Measurements from ENCODE around the gene PTPRC. TPM values are rescaled to one million over a fixed set of nuclear protein-coding genes. Genes with fewer than 3 reads are reported as not detected.

The PTPRC gene
- total and polyA plus RNA-seq, 9 donors = 1.9 to 17.5 (median 6.9) TPM

DNA sequence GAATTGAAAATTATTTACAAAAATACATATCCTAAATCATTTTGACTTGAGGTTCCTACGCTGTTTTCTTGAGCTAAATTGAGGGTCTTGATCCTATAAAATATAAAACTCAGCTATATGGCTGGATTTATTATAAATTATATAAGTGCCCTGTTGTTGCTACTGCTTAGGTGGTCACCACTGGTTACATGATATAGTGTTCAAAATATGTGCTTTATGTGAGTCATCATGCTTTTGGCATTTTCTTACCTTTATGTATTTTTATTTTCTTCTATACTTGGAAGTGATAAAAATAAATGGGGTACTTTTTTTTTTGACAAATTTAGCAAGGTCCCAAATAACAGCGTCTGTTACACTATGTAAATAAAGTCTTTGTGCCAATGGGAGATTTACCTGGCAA lies 31.1 kb upstream of the PTPRC start:
- intact Hi-C loops (cut with DNase I) = no loop called here

DNA sequence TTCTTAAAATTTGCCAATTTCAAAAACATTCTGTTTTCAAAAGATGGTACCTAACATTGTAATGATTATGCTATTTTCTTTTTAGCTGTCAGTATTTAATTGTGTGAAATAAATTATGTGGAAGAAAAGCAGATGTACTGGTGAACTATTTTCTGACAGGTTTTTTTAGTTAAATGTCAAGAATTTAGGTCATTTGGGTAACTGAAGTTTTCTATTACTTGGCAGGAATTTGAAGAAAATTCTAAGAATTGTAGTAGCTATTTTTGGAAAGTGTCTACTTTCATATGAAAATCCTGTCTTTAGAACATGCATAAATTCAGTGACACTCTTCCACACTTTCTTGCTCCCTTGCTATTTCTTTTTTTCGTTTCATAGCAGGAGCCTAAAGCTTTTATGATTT lies 28.5 kb upstream of the PTPRC start:
- H3K9me3 ChIP-seq = no peaks in the 10 kb centered on the region
- H3K27ac ChIP-seq = no peak overlapping the region
- WGBS, 3 donors = 26 to 39% (median 37%) methylated on average over 1 of the region's 1 CpG
- intact Hi-C loops (cut with DNase I) = no loop called here
- no peak for TF ChIP-seq POLR2A (IDR thresholded peaks at IDR 0.05)
- TF ChIP-seq EP300 (IDR thresholded peaks at IDR 0.05) = no peak
- TF ChIP-seq, protein P1, sequence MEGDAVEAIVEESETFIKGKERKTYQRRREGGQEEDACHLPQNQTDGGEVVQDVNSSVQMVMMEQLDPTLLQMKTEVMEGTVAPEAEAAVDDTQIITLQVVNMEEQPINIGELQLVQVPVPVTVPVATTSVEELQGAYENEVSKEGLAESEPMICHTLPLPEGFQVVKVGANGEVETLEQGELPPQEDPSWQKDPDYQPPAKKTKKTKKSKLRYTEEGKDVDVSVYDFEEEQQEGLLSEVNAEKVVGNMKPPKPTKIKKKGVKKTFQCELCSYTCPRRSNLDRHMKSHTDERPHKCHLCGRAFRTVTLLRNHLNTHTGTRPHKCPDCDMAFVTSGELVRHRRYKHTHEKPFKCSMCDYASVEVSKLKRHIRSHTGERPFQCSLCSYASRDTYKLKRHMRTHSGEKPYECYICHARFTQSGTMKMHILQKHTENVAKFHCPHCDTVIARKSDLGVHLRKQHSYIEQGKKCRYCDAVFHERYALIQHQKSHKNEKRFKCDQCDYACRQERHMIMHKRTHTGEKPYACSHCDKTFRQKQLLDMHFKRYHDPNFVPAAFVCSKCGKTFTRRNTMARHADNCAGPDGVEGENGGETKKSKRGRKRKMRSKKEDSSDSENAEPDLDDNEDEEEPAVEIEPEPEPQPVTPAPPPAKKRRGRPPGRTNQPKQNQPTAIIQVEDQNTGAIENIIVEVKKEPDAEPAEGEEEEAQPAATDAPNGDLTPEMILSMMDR (IDR thresholded peaks at IDR 0.05) = no peak
- no peak overlapping the region for H3K4me3 ChIP-seq
- no peaks in the 10 kb centered on the region for H3K36me3 ChIP-seq
- no peaks in the 10 kb centered on the region for H3K4me1 ChIP-seq (ENCODE audit: insufficient read depth)
- no peak for DNase-seq
- H3K27me3 ChIP-seq = no peaks in the 10 kb centered on the region

More for the DNA sequence above, 31.1 kb upstream of the PTPRC start:
- no peak for TF ChIP-seq EP300 (IDR thresholded peaks at IDR 0.05)
- no peak for TF ChIP-seq POLR2A (IDR thresholded peaks at IDR 0.05)
- TF ChIP-seq, protein P1 (IDR thresholded peaks at IDR 0.05) = no peak
- no peaks in the 10 kb centered on the region for H3K27me3 ChIP-seq
- no peaks in the 10 kb centered on the region for H3K9me3 ChIP-seq
- no peak overlapping the region for H3K27ac ChIP-seq
- H3K36me3 ChIP-seq = no peaks in the 10 kb centered on the region
- no peak overlapping the region for H3K4me3 ChIP-seq
- DNase-seq = no peak
- H3K4me1 ChIP-seq (ENCODE audit: insufficient read depth) = no peaks in the 10 kb centered on the region
- 60 to 76% (median 60%) methylated on average over 2 of the region's 2 CpGs for WGBS, 3 donors

DNA sequence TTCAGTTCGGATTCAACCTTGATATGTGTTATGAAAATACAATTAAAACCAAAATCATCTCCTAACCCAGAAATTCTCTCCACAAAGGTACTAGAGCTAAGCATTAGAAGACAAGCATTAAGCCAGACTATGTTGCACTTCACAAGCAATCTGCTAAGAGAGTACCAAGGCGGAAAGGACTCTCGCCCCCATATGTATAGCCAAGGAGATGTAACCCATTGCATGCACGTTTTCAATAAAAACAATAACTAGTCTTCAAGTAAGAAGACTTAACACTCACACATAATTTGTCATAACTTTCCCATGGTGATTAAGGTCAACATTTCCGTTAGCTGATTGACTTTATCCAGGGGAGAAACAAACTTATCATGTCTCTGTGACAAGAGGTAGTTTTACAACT lies 27.6 kb upstream of the PTPRC start:
- no peaks in the 10 kb centered on the region for H3K4me1 ChIP-seq (ENCODE audit: insufficient read depth)
- H3K36me3 ChIP-seq = no peaks in the 10 kb centered on the region
- no peak for DNase-seq
- H3K27me3 ChIP-seq = no peaks in the 10 kb centered on the region
- H3K27ac ChIP-seq = no peak overlapping the region
- TF ChIP-seq EP300 (IDR thresholded peaks at IDR 0.05) (no peak), POLR2A (IDR thresholded peaks at IDR 0.05) (no peak)
- TF ChIP-seq, protein P1 (IDR thresholded peaks at IDR 0.05) = no peak
- intact Hi-C loops (cut with DNase I) = no loop called here
- no peak overlapping the region for H3K4me3 ChIP-seq
- H3K9me3 ChIP-seq = no peaks in the 10 kb centered on the region
- whole genome bisulfite sequencing, 3 donors = 79 to 85% (median 83%) methylated on average over 5 of the region's 5 CpGs

DNA sequence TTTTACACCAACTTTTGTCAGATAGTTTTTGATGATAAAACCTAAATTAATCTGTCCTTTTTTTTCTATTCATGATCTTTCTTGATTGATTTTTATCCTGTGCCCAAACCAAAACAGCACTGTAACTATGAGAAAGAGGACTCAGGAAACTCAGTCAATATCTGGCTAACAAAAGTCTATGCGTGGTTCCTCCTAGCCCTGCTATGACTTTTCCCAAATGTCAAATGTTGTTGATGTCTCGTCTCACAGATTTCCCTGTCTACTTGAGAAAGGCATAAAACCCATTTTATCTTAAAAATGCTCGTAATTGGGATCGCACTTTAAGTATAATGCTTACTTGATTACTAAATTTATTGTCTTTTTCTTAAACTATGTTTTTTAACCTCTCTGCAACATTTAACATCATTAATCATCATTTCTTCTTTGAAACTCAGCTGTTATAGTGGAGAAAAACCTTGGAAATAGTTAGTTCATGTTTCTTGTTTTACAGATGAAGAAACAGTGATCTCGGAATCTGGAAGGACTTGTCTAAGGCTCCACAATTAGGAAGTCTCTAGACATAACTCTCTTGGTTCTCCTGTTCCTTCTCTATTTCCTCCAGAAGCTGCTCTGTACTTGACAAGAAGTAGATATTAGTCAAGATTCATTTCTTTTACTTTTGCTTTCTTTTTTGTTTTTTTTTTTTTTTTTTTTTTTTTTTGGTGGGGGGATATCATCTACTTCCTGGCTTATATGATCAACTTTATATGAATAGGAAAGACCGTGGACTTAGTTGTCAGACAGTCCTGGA lies 26.2 kb upstream of the PTPRC start:
- no peak overlapping the region for H3K4me3 ChIP-seq
- no peaks in the 10 kb centered on the region for H3K9me3 ChIP-seq
- no peaks in the 10 kb centered on the region for H3K4me1 ChIP-seq (ENCODE audit: insufficient read depth)
- TF ChIP-seq, protein P1 (IDR thresholded peaks at IDR 0.05) = no peak
- TF ChIP-seq EP300 (IDR thresholded peaks at IDR 0.05) (no peak), POLR2A (IDR thresholded peaks at IDR 0.05) (no peak)
- 76 to 85% (median 78%) methylated on average over 6 of the region's 6 CpGs for WGBS, 3 donors
- no peaks in the 10 kb centered on the region for H3K36me3 ChIP-seq
- no peak overlapping the region for H3K27ac ChIP-seq
- no peaks in the 10 kb centered on the region for H3K27me3 ChIP-seq
- intact Hi-C loops (cut with DNase I) = no loop called here
- no peak for DNase-seq

Data from ovary (tissue), 9 donors.